Stimulated activated CD4-positive, alpha-beta T cell treated with anti-CD3 and anti-CD28 coated beads, Interleukin-15, amount 100 ng/mL, for 24 hours (primary cell): ENCODE results near the gene PPM1N.

Experiments
- DNase-seq: peaks from one replicate; pipeline ENCODE4 v3.0.0-alpha.2; 2020

PPM1N gene

DNA sequence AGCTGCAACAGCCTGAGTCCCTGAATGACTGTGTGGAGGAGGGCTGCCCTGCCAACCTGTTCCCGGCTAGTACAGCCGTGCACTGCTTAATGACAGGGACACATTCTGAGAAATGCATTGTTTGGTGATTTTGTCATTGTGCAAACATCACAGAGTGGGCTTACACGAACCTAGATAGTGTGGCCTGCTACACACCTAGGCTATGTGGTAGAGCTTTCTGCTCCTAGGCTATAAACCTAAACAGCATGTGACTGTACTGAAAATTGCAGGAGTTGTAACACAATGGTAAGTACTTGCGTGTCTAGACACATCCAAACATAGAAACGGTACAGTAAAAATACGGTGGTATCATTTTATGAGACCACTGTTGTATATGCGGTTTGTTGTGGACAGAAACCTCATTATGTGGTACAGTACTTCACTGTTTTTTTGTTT lies 44.0 kb downstream of the PPM1N start:
- DNase-seq = no peak

DNA sequence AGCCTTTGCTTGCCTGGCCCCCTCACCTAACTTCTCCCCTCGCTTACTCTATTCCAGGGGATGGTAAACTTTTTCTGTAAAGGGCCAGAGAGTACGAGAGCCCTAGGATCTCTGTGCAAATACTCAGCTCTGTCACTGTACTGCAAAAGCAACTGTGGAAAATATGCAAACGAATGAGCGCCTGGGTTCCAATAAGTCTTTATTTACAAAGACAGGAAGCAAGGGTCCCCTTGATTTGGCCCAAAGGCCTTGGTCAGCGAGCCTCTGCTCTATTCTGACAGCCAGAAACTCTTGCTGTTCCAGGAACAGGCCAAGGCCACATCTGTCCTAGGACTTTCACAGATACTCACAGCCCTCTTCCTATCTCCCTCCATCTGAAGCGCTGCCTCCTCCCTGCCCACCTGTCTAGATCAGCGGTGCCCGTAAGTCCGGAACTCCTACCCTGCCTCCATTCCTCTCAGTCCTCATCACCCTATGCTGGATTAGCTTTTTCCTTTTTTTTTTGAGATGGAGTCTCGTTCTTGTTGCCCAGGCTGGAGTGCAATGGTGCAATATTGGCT lies 49.0 kb downstream of the PPM1N start:
- no peak for DNase-seq

DNA sequence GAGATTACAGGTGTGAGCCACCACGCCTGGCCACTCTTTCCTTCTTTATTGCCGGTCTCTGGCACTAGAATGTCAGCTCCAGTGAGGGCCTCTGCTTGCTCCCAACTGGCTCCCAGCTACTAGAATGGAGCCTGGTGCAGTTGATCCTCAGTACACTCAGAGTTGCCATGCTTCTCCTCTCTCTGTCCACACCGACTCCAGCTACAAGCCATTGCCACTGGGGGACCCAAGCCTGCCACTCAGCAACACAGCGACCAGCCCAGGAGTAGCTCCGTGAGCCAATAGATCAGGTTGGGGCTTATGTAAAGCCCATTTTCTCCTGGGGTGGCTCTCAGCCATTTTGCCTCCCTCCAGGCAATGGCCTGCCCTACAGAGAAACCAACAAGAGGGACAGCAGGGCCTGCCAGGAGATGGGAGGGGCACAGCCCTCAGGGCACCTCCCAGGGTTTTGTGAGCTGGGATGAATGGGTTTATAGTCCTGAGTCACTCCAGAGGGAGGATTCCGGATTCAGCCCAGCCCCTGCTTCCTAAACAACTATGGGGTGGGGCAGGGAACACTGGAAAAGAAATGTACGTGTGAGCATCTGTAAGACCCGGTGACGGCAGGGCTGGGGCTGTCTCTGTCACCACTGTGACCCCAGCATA lies 49.8 kb downstream of the PPM1N start:
- no peak for DNase-seq
